Ascending aorta (tissue), 2 donors: ENCODE results near the gene SDK1. TPM values are rescaled to one million over a fixed set of nuclear protein-coding genes. Genes with fewer than 3 reads are reported as not detected.

Source experiments
- DNase-seq, 2 donors: peaks; one replicate each; pipeline ENCODE4 v3.0.0-alpha.2; 2019; ENCODE audit warnings: low spot score in 2 of 2
- H3K27ac ChIP-seq, 2 donors: fragments of 200-600 bp; sonication (generic); one replicate each; pipeline ENCODE4 v1.5.1; 2016 to 2017; ENCODE audit warnings: mild to moderate bottlenecking in 1 of 2
- H3K27me3 ChIP-seq: fragments of 200-600 bp; sonication (generic); one replicate; pipeline ENCODE4 v1.5.1; 2017
- H3K36me3 ChIP-seq, 2 donors: fragments of 200-600 bp; sonication (generic); one replicate each; pipeline ENCODE4 v1.5.1; 2016
- H3K4me1 ChIP-seq, 2 donors: fragments of 200-600 bp; sonication (generic); one replicate each; pipeline ENCODE4 v1.5.1; 2016 to 2017; ENCODE audit warnings: mild to moderate bottlenecking in 1 of 2
- H3K4me3 ChIP-seq, 2 donors: fragments of 200-600 bp; sonication (generic); one replicate each; pipeline ENCODE4 v1.5.1; 2016 to 2017; ENCODE audit warnings: mild to moderate bottlenecking in 1 of 2
- H3K9me3 ChIP-seq, 2 donors: fragments of 200-600 bp; sonication (generic); one replicate each; pipeline ENCODE4 v1.5.1; 2016
- CTCF ChIP-seq, 3 experiments: fragments of 200-600 bp in 2 of 3; fragments of 450-650 bp in 1 of 3; sonication (generic) in 2 of 3; IDR thresholded peaks; one replicate each; pipeline ENCODE4 v1.5.1; 2016 to 2019; ENCODE audit warnings: antibody characterized with exemption in 3 of 3, mild to moderate bottlenecking in 1 of 3, moderate library complexity in 1 of 3
- intact Hi-C: fragments of 100-400 bp; cut with DNase I; formaldehyde crosslinking; loops from one replicate; pipeline ENCODE4 v1.15.1; 2023
- total RNA-seq: library from RNA; depleted of rRNA; stranded (reverse); fragments of >200 nt; gene quantifications from one replicate; pipeline ENCODE4 v1.1.0, GENCODE V29; 2016

Gene SDK1
- total RNA-seq, 1 donor from 2014 or later: 13.3 TPM

- H3K27ac ChIP-seq: no peak overlapping the region
- no peaks in the 10 kb centered on the region for H3K36me3 ChIP-seq
- no peak for TF ChIP-seq CTCF (IDR thresholded peaks at IDR 0.05)
- H3K27me3 ChIP-seq: no peaks in the 10 kb centered on the region
- intact Hi-C loops: no loop called here
- DNase-seq: no peak
- no peaks in the 10 kb centered on the region for H3K9me3 ChIP-seq
- no peak overlapping the region for H3K4me3 ChIP-seq
- H3K4me1 ChIP-seq: no peaks in the 10 kb centered on the region
These were observed 232.0 kb downstream of the SDK1 start for GRCh38 chr7:3533040-3533439.

- H3K9me3 ChIP-seq: no peaks in the 10 kb centered on the region
- H3K27me3 ChIP-seq: no peaks in the 10 kb centered on the region
- no peak for TF ChIP-seq CTCF (IDR thresholded peaks at IDR 0.05)
- no peaks in the 10 kb centered on the region for H3K36me3 ChIP-seq
- H3K4me1 ChIP-seq: no peaks in the 10 kb centered on the region
- intact Hi-C loops: no loop called here
- H3K4me3 ChIP-seq: no peak overlapping the region
- no peak overlapping the region for H3K27ac ChIP-seq
- DNase-seq: no peak
These were observed 236.3 kb downstream of the SDK1 start for GRCh38 chr7:3537210-3537875.

- H3K4me3 ChIP-seq: no peak overlapping the region
- no peaks in the 10 kb centered on the region for H3K4me1 ChIP-seq
- no peaks in the 10 kb centered on the region for H3K27me3 ChIP-seq
- no peak for DNase-seq
- intact Hi-C loops: no loop called here
- no peaks in the 10 kb centered on the region for H3K36me3 ChIP-seq
- H3K27ac ChIP-seq: no peak overlapping the region
- H3K9me3 ChIP-seq: no peaks in the 10 kb centered on the region
- TF ChIP-seq CTCF (IDR thresholded peaks at IDR 0.05): no peak
These were observed 237.0 kb downstream of the SDK1 start for GRCh38 chr7:3538041-3538440.

GRCh38 chr7:3540456-3541220 lies 239.6 kb downstream of the SDK1 start:
- no peak overlapping the region for H3K27ac ChIP-seq
- intact Hi-C loops: no loop called here
- H3K36me3 ChIP-seq: no peaks in the 10 kb centered on the region
- no peaks in the 10 kb centered on the region for H3K27me3 ChIP-seq
- no peak for DNase-seq
- TF ChIP-seq CTCF (IDR thresholded peaks at IDR 0.05): no peak
- H3K4me3 ChIP-seq: no peak overlapping the region
- H3K4me1 ChIP-seq: no peaks in the 10 kb centered on the region
- H3K9me3 ChIP-seq: no peaks in the 10 kb centered on the region

- Histone ChIP-seq H3K4me1 (no peaks in the 10 kb centered on the region), H3K4me3 (no peak overlapping the region), H3K27me3 (no peaks in the 10 kb centered on the region), H3K27ac (no peak overlapping the region), H3K36me3 (no peaks in the 10 kb centered on the region), H3K9me3 (no peaks in the 10 kb centered on the region)
- DNase-seq: no peak
- intact Hi-C loops: no loop called here
- TF ChIP-seq CTCF (IDR thresholded peaks at IDR 0.05): no peak
These were observed 243.2 kb downstream of the SDK1 start for GRCh38 chr7:3544202-3544601.
